Endothelial cell of umbilical vein (primary cell): ENCODE measurements around the gene ITPR2. TPM values are rescaled to one million over a fixed set of nuclear protein-coding genes. Genes with fewer than 3 reads are reported as not detected.

ENCODE experiments used
- BruUV-seq: library from RNA; stranded (reverse); fragments of 400-500 nt; replicated peaks from 2 replicates; lab custom pipeline; 2021; lab: Mats Ljungman, UMichigan
- CTCF ChIA-PET: fragments of 300-600, 350-600 bp; sonication (Branson Sonifier 250); formaldehyde crosslinking; loops from one replicate; lab custom pipeline; 2021; ENCODE audit warnings: antibody characterized with exemption, inconsistent platforms; lab: Charles Lee
- POLR2A ChIA-PET: fragments of 300-600, 350-600 bp; sonication (Branson Sonifier 250); formaldehyde crosslinking; loops from one replicate; lab custom pipeline; 2021; ENCODE audit warnings: antibody characterized with exemption, inconsistent platforms; lab: Charles Lee
- DNase-seq: peaks from one replicate; pipeline ENCODE4 v3.0.0-alpha.2; 2011; ENCODE audit warnings: low read depth, low spot score
- FAIRE-seq: peaks from 2 replicates; lab custom pipeline; 2011; peaks lifted over from hg19 to GRCh38; lab: Jason Lieb, UNC
- H2AFZ ChIP-seq: 2 replicates; pipeline ENCODE4 v1.6.0; 2012; ENCODE audit warnings: low read depth, low read length, control low read depth, inconsistent platforms
- H3K27ac ChIP-seq: 2 replicates; pipeline ENCODE4 v1.5.1; 2011; ENCODE audit warnings: low read depth, mild to moderate bottlenecking, control low read depth, low read length, moderate library complexity; ENCODE audit not compliant: insufficient read depth
- H3K27me3 ChIP-seq, 2 experiments: 2 replicates each; pipeline versions ENCODE4 v1.6.0 to v1.6.1; 2011; ENCODE audit warnings: low read length in 2 of 2, mixed read lengths in 1 of 2; ENCODE audit not compliant: control insufficient read depth in 2 of 2, insufficient read depth in 2 of 2
- H3K36me3 ChIP-seq, 2 experiments: 2 replicates in 1 of 2; 3 replicates in 1 of 2; pipeline ENCODE4 v1.5.1; 2011; ENCODE audit warnings: low read length in 2 of 2, mild to moderate bottlenecking in 1 of 2, moderate library complexity in 1 of 2; ENCODE audit not compliant: control insufficient read depth in 2 of 2, insufficient read depth in 2 of 2; ENCODE audit errors: extremely low read depth in 1 of 2
- H3K4me1 ChIP-seq: 3 replicates; pipeline ENCODE4 v1.5.1; 2011; ENCODE audit warnings: mild to moderate bottlenecking, low read length; ENCODE audit not compliant: control insufficient read depth, insufficient read depth; ENCODE audit errors: extremely low read depth
- H3K4me2 ChIP-seq: 2 replicates; pipeline ENCODE4 v1.6.1; 2011; ENCODE audit warnings: low read length, control low read depth, mixed read lengths; ENCODE audit not compliant: insufficient read depth
- H3K4me3 ChIP-seq, 3 experiments: fragments of 200-600 bp in 1 of 3; sonication (generic), shearing (Covaris generic) in 1 of 3; replicated peaks in 1 of 3; 2 replicates each; pipeline ENCODE4 v1.5.1; 2011 to 2016; ENCODE audit warnings: control low read depth in 3 of 3, low read length in 3 of 3, mild to moderate bottlenecking in 2 of 3, inconsistent platforms in 1 of 3, low read depth in 1 of 3, moderate library complexity in 1 of 3; ENCODE audit not compliant: insufficient read depth in 1 of 3
- H3K79me2 ChIP-seq: 2 replicates; pipeline ENCODE4 v1.6.0; 2012; ENCODE audit warnings: low read length, inconsistent platforms; ENCODE audit not compliant: control insufficient read depth, insufficient read depth
- H3K9ac ChIP-seq: replicated peaks from 2 replicates; pipeline ENCODE3; 2011; ENCODE audit warnings: low read length, control low read depth; ENCODE audit not compliant: insufficient read depth; ENCODE audit errors: extremely low read depth
- H3K9me1 ChIP-seq: replicated peaks from 3 replicates; pipeline ENCODE4 v1.6.0; 2011; ENCODE audit warnings: mild to moderate bottlenecking, low read length; ENCODE audit not compliant: control insufficient read depth, insufficient read depth; ENCODE audit errors: extremely low read depth
- H3K9me3 ChIP-seq: replicated peaks from 2 replicates; pipeline ENCODE4 v1.5.1; 2012; ENCODE audit warnings: low read length, inconsistent platforms; ENCODE audit not compliant: control insufficient read depth, insufficient read depth
- H4K20me1 ChIP-seq: replicated peaks from 2 replicates; pipeline ENCODE3; 2011; ENCODE audit warnings: mild to moderate bottlenecking, low read length; ENCODE audit not compliant: control insufficient read depth, insufficient read depth; ENCODE audit errors: extremely low read depth
- FOS ChIP-seq: IDR thresholded peaks from 2 replicates; pipeline ENCODE4 v1.6.1; 2011; ENCODE audit warnings: mild to moderate bottlenecking, low read length, moderate library complexity, borderline replicate concordance; ENCODE audit not compliant: insufficient read depth
- GATA2 ChIP-seq: IDR thresholded peaks from 2 replicates; pipeline ENCODE4 v1.7.0; 2011; ENCODE audit warnings: low read depth, mild to moderate bottlenecking, moderate library complexity, mixed read lengths, low read length; ENCODE audit not compliant: insufficient read length, insufficient read depth
- JUN ChIP-seq: IDR thresholded peaks from 2 replicates; pipeline ENCODE4 v1.6.1; 2011; ENCODE audit warnings: borderline replicate concordance, low read depth; ENCODE audit not compliant: insufficient read length, insufficient read depth
- MAX ChIP-seq: IDR thresholded peaks from 2 replicates; pipeline ENCODE4 v1.6.1; 2011; ENCODE audit not compliant: insufficient read depth, insufficient read length
- MYC ChIP-seq: IDR thresholded peaks from one replicate; pipeline ENCODE4 v1.6.1; 2011; ENCODE audit warnings: mild to moderate bottlenecking, low read depth, low read length
- POLR2AphosphoS5 ChIP-seq: IDR thresholded peaks from 2 replicates; pipeline ENCODE4 v1.6.1; 2012; ENCODE audit warnings: low read depth, mild to moderate bottlenecking, control low read depth, low read length, moderate library complexity; ENCODE audit not compliant: insufficient read depth
- dilution Hi-C: fragments of 300-500 bp; cut with MboI; formaldehyde crosslinking; loops from one replicate; pipeline ENCODE4 v1.15.0; 2019; ENCODE audit warnings: low sequenced_read_pairs; ENCODE audit not compliant: extremely low pct_ligation_motif_present
- intact Hi-C: fragments of 100-400 bp; cut with micrococcal nuclease; formaldehyde crosslinking; loops from one replicate; pipeline ENCODE4 v1.10.0; 2022
- polyA plus RNA-seq, 4 experiments: library from polyadenylated mRNA; depleted of rRNA in 3 of 4; stranded (reverse) in 3 of 4; unstranded in 1 of 4; fragments of >200 nt; gene quantifications; 2 replicates each; pipeline versions ENCODE4 v1.2.1 to v1.2.3, GENCODE V29; 2011 to 2012; ENCODE audit warnings: missing spikeins in 1 of 4
- total RNA-seq: library from RNA; stranded (reverse); gene quantifications from 2 replicates; pipeline ENCODE4 v1.2.3, GENCODE V29; 2021

The ITPR2 gene
- total and polyA plus RNA-seq, 2 donors (not counting 3 experiments of a cell fraction or from before 2014, with no cell fraction given): 16.2 to 86.8 TPM

DNA sequence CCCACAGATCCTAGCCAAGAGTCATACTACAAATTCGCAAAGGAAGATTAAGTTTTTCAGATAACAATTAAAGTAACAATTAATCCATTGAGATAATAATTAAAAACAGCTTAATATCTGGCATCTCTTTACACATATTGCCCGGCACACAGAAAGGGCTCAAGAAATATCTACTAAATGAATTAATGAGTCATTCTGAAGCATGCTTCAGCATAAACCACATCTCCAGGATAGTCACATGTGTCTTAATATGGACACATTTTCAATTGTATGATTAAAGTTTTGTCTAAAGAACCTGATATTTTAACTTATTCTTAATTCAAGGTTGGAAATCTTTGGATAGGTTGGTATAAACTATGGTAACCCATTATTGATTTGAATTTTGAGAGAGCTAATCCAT lies 9.6 kb downstream of the ITPR2 start:
- Histone ChIP-seq H3K27me3 (no peaks in the 10 kb centered on the region), H3K4me1 (peaks cover 28% of the 10 kb centered on the region), H3K9me1 (no peaks in the 10 kb centered on the region), H3K4me3 (no peak overlapping the region), H3K4me2 (no peak overlapping the region), H4K20me1 (peaks cover 2% of the 10 kb centered on the region), H3K79me2 (peaks cover 73% of the 10 kb centered on the region), H2AFZ (no peak overlapping the region), H3K9ac (no peak overlapping the region), H3K27ac (no peak overlapping the region), H3K36me3 (no peaks in the 10 kb centered on the region), H3K9me3 (no peaks in the 10 kb centered on the region)
- DNase-seq: no peak
- BruUV-seq: no TSS peak
- intact Hi-C loops: loop anchor here (2.0 kb wide), 1 partner anchor 37 kb away; no protein-coding TSS in a partner anchor
- no peak for FAIRE-seq
- POLR2A ChIA-PET: no interaction called here
- TF ChIP-seq MAX (no peak), GATA2 (no peak), MYC (no peak), FOS (peak; percentile 45), JUN (no peak)
- CTCF ChIA-PET: interaction anchor here (1.0 to 3.4 kb wide), 6 partner anchors 9 to 122 kb away, joined by 3 to 29 read pairs (median 5); partner anchors contain the start of gene ITPR2
- dilution Hi-C loops: no loop called here

- Histone ChIP-seq H3K36me3 (no peaks in the 10 kb centered on the region), H3K9ac (peak overlapping the region; percentile 75), H3K79me2 (peaks cover 67% of the 10 kb centered on the region), H3K27ac (peak overlapping the region; percentile 75), H3K4me1 (peaks cover 28% of the 10 kb centered on the region), H3K4me3 (peak overlapping the region in 2 of 3 experiments; percentile 19 to 47), H2AFZ (no peak overlapping the region), H4K20me1 (peaks cover 2% of the 10 kb centered on the region), H3K27me3 (no peaks in the 10 kb centered on the region), H3K4me2 (peak overlapping the region; percentile 95), H3K9me3 (no peaks in the 10 kb centered on the region), H3K9me1 (no peaks in the 10 kb centered on the region)
- ChIA-PET POLR2A (interaction anchor here (0.6 to 1.3 kb wide), 2 partner anchors 11 to 91 kb away, joined by 3 to 11 read pairs; partner anchors contain the start of gene ITPR2), CTCF (interaction anchor here (0.8 to 3.4 kb wide), 12 partner anchors 9 to 194 kb away, joined by 3 to 29 read pairs (median 4); partner anchors contain the start of gene ITPR2)
- dilution Hi-C loops: no loop called here
- peak; percentile 47 for DNase-seq
- TF ChIP-seq MYC: no peak
- peak; percentile 66 for TF ChIP-seq JUN
- TF ChIP-seq FOS: peak; percentile 47
- no peak for TF ChIP-seq GATA2
- TF ChIP-seq POLR2AphosphoS5: no peak
- TF ChIP-seq MAX: no peak
- FAIRE-seq: no peak
- BruUV-seq: no TSS peak
- intact Hi-C loops: loop anchor here (2.0 kb wide), 1 partner anchor 35 kb away; no protein-coding TSS in a partner anchor
Observed at GRCh38 chr12:26822026-26822425, 11.0 kb downstream of the ITPR2 start.
